AG04449 (cell line): ENCODE measurements around the gene UBXN4.

Experiments used
- CTCF ChIA-PET: fragments of 350-600 bp; formaldehyde crosslinking; extraction: SDS; loops from one replicate; lab custom pipeline; 2021; ENCODE audit warnings: antibody characterized with exemption; lab: Yijun Ruan, JAX
- POLR2A ChIA-PET: fragments of 400-600, 350-600 bp; formaldehyde crosslinking; extraction: SDS; loops from one replicate; lab custom pipeline; 2020; ENCODE audit warnings: antibody characterized with exemption, inconsistent platforms; lab: Yijun Ruan, JAX
- DNase-seq: peaks from one replicate; pipeline ENCODE4 v3.0.0-alpha.2; 2010; ENCODE audit warnings: low read depth, low spot score
- H3K4me3 ChIP-seq: 2 replicates; pipeline ENCODE4 v1.5.1; 2011; ENCODE audit warnings: low read depth, mild to moderate bottlenecking, control low read depth, low read length
- TF ChIP-seq, protein P1 (sequence below): IDR thresholded peaks from one replicate; pipeline ENCODE4 v1.5.1; 2011; ENCODE audit warnings: mild to moderate bottlenecking, moderate library complexity, low read length, control low read depth, inconsistent platforms; ENCODE audit not compliant: insufficient read depth; ENCODE audit errors: missing control alignments

UBXN4 gene

GRCh38 chr2:135773917-135774316 lies 32.3 kb downstream of the UBXN4 start:
- TF ChIP-seq, protein P1, sequence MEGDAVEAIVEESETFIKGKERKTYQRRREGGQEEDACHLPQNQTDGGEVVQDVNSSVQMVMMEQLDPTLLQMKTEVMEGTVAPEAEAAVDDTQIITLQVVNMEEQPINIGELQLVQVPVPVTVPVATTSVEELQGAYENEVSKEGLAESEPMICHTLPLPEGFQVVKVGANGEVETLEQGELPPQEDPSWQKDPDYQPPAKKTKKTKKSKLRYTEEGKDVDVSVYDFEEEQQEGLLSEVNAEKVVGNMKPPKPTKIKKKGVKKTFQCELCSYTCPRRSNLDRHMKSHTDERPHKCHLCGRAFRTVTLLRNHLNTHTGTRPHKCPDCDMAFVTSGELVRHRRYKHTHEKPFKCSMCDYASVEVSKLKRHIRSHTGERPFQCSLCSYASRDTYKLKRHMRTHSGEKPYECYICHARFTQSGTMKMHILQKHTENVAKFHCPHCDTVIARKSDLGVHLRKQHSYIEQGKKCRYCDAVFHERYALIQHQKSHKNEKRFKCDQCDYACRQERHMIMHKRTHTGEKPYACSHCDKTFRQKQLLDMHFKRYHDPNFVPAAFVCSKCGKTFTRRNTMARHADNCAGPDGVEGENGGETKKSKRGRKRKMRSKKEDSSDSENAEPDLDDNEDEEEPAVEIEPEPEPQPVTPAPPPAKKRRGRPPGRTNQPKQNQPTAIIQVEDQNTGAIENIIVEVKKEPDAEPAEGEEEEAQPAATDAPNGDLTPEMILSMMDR: no peak
- DNase-seq: no peak
- H3K4me3 ChIP-seq: no peak overlapping the region
- CTCF ChIA-PET: interaction anchor here (2.8 kb wide), 1 partner anchor 24 kb away, joined by 17 read pairs; no protein-coding TSS in a partner anchor
- POLR2A ChIA-PET: no interaction called here

- TF ChIP-seq, protein P1: no peak
- DNase-seq: no peak
- CTCF ChIA-PET: interaction anchor here (0.6 to 0.7 kb wide), 2 partner anchors 22 to 785 kb away, joined by 3 read pairs; no protein-coding TSS in a partner anchor
- no peak overlapping the region for H3K4me3 ChIP-seq
- POLR2A ChIA-PET: no interaction called here
Observed at GRCh38 chr2:135775420-135775819, 33.8 kb downstream of the UBXN4 start.

GRCh38 chr2:135776367-135776766 lies 34.7 kb downstream of the UBXN4 start:
- POLR2A ChIA-PET: no interaction called here
- TF ChIP-seq, protein P1: no peak
- no peak overlapping the region for H3K4me3 ChIP-seq
- no peak for DNase-seq
- CTCF ChIA-PET: no interaction called here

- POLR2A ChIA-PET: no interaction called here
- TF ChIP-seq, protein P1: no peak
- no peak overlapping the region for H3K4me3 ChIP-seq
- DNase-seq: no peak
- CTCF ChIA-PET: interaction anchor here (1.2 to 9.1 kb wide), 3 partner anchors 15 to 38 kb away, joined by 4 to 127 read pairs (median 4); no protein-coding TSS in a partner anchor
Observed at GRCh38 chr2:135782231-135782630, 40.6 kb downstream of the UBXN4 start.

GRCh38 chr2:135783439-135783838 lies 41.8 kb downstream of the UBXN4 start:
- no peak for DNase-seq
- H3K4me3 ChIP-seq: no peak overlapping the region
- ChIA-PET CTCF (interaction anchor here (0.6 to 9.1 kb wide), 4 partner anchors 14 to 663 kb away, joined by 3 to 127 read pairs (median 3); no protein-coding TSS in a partner anchor), POLR2A (no interaction called here)
- TF ChIP-seq, protein P1: no peak

GRCh38 chr2:135785032-135785431 lies 43.4 kb downstream of the UBXN4 start:
- DNase-seq: no peak
- ChIA-PET POLR2A (no interaction called here), CTCF (interaction anchor here (9.1 kb wide), 1 partner anchor 12 kb away, joined by 127 read pairs; no protein-coding TSS in a partner anchor)
- H3K4me3 ChIP-seq: no peak overlapping the region
- TF ChIP-seq, protein P1: no peak
